NCI-H446 treated with DMSO at 0.1 percent for 48 hours (cell line): Measurements from ENCODE around the gene ECM1.

Experiments used
- DNase-seq: peaks from one replicate; lab custom pipeline; 2025; lab: John Stamatoyannopoulos, UW

Gene ECM1

GRCh38 chr1:150558761-150559655 is 51.1 kb downstream of the ECM1 start:
- DNase-seq = no peak

GRCh38 chr1:150559656-150560010 is 51.7 kb downstream of the ECM1 start:
- no peak for DNase-seq

- DNase-seq = peak; percentile 25
Measured at GRCh38 chr1:150560011-150560438, 52.1 kb downstream of the ECM1 start.

- DNase-seq = peak; percentile 87
Measured at GRCh38 chr1:150560576-150561253, 52.8 kb downstream of the ECM1 start.

- DNase-seq = peak; percentile 91
Measured at GRCh38 chr1:150561254-150561973, 53.5 kb downstream of the ECM1 start.

GRCh38 chr1:150561974-150562445 is 54.1 kb downstream of the ECM1 start:
- peak; percentile 65 for DNase-seq

GRCh38 chr1:150562446-150563339 is 54.8 kb downstream of the ECM1 start:
- no peak for DNase-seq
